ENCODE data around the gene DUSP10. TPM values are rescaled to one million over a fixed set of nuclear protein-coding genes. Genes with fewer than 3 reads are reported as not detected.

DUSP10 gene
- total RNA-seq, 2 experiments from 2014 or later: 2.6 to 4.4 TPM

DNA sequence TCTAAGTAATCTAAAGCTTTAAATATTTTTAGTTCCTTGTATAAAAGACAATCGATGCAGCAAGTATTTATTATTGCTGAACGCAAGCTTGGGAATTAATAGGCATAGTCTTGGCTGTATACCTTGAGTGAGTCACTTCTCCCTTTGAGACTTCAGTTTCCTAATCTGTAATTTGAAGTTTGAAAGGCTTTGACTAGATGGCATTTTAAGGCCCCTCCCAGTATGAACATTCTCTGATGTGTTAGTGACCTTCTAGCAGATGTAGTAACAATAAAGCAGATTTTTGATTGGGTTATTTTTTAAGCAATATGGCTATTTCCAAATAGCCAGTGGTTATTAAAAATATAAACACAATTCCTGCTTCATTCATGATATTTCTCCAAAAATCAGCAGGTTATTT is 58.2 kb downstream of the DUSP10 start:
- Histone ChIP-seq H4K20me1 (ENCODE audit: insufficient read depth, low read length) (no peaks in the 10 kb centered on the region), H3K9me2 (ENCODE audit: insufficient read depth, low read length) (no peaks in the 10 kb centered on the region), H3K36me3 (ENCODE audit: insufficient read depth, low read length) (no peaks in the 10 kb centered on the region), H3K4me2 (ENCODE audit: low read length) (no peak overlapping the region), H3K4me1 (ENCODE audit: insufficient read depth, low read length, poor library complexity, severe bottlenecking) (no peaks in the 10 kb centered on the region), H2AFZ (ENCODE audit: low read length) (no peak overlapping the region), H3K79me2 (ENCODE audit: insufficient read depth, low read depth, low read length) (no peaks in the 10 kb centered on the region), H3K4me3 (ENCODE audit: low read depth, low read length, poor library complexity, severe bottlenecking) (no peak overlapping the region), H3K27ac (ENCODE audit: low read depth, low read length, poor library complexity, severe bottlenecking) (no peak overlapping the region), H3K9me3 (ENCODE audit: low read length) (no peaks in the 10 kb centered on the region)
- ChIA-PET POLR2A (interaction anchor here (0.5 kb wide), 1 partner anchor 150 kb away, joined by 3 read pairs; no protein-coding TSS in a partner anchor), CTCF (ENCODE audit: unreplicated experiment) (no interaction called here)
- intact Hi-C loops (cut with micrococcal nuclease; ENCODE audit: unreplicated experiment): no loop called here
- no TSS peak for BruUV-seq (replicated peaks)
- no peak for TF ChIP-seq EZH2phosphoT487 (IDR thresholded peaks at IDR 0.05; ENCODE audit: borderline replicate concordance, low read depth, low read length)
- TF ChIP-seq, protein P1, sequence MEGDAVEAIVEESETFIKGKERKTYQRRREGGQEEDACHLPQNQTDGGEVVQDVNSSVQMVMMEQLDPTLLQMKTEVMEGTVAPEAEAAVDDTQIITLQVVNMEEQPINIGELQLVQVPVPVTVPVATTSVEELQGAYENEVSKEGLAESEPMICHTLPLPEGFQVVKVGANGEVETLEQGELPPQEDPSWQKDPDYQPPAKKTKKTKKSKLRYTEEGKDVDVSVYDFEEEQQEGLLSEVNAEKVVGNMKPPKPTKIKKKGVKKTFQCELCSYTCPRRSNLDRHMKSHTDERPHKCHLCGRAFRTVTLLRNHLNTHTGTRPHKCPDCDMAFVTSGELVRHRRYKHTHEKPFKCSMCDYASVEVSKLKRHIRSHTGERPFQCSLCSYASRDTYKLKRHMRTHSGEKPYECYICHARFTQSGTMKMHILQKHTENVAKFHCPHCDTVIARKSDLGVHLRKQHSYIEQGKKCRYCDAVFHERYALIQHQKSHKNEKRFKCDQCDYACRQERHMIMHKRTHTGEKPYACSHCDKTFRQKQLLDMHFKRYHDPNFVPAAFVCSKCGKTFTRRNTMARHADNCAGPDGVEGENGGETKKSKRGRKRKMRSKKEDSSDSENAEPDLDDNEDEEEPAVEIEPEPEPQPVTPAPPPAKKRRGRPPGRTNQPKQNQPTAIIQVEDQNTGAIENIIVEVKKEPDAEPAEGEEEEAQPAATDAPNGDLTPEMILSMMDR (conservative IDR thresholded peaks at IDR 0.05; ENCODE audit: low read length): no peak
- no peak for DNase-seq (ENCODE audit: low spot score)

DNA sequence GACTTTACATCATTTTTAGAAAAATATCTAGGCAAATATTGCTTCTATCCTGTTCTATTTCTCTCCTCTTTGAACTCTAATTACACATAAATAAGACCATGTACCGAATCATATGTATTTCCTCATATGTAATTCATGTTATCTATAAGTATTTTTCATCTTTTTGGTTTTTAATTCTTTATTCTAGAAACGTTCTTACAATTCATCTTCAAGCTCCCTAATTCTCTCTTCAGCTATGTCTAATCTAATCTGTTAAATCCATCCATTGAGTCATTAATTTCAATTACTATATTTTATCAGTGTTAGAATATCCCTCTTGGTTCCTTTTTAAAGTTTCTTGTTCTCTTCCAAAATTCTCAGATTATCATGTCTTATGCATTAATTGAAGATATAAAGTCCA is 61.8 kb downstream of the DUSP10 start:
- H3K27ac ChIP-seq (ENCODE audit: low read depth, low read length, poor library complexity, severe bottlenecking): no peak overlapping the region
- intact Hi-C loops (cut with micrococcal nuclease; ENCODE audit: unreplicated experiment): no loop called here
- no peak for DNase-seq (ENCODE audit: low spot score)
- ChIA-PET POLR2A (interaction anchor here (0.6 kb wide), 2 partner anchors 21 to 40 kb away, joined by 3 read pairs; no protein-coding TSS in a partner anchor), CTCF (ENCODE audit: unreplicated experiment) (no interaction called here)
- BruUV-seq (replicated peaks): no TSS peak
- no peak overlapping the region for H3K4me3 ChIP-seq (ENCODE audit: low read depth, low read length, poor library complexity, severe bottlenecking)
- H4K20me1 ChIP-seq (ENCODE audit: insufficient read depth, low read length): no peaks in the 10 kb centered on the region
- H2AFZ ChIP-seq (ENCODE audit: low read length): no peak overlapping the region
- no peak for TF ChIP-seq EZH2phosphoT487 (IDR thresholded peaks at IDR 0.05; ENCODE audit: borderline replicate concordance, low read depth, low read length)
- TF ChIP-seq, protein P1 (conservative IDR thresholded peaks at IDR 0.05; ENCODE audit: low read length): no peak
- H3K9me3 ChIP-seq (ENCODE audit: low read length): no peaks in the 10 kb centered on the region
- H3K9me2 ChIP-seq (ENCODE audit: insufficient read depth, low read length): no peaks in the 10 kb centered on the region
- H3K36me3 ChIP-seq (ENCODE audit: insufficient read depth, low read length): no peaks in the 10 kb centered on the region
- H3K4me1 ChIP-seq (ENCODE audit: insufficient read depth, low read length, poor library complexity, severe bottlenecking): no peaks in the 10 kb centered on the region
- no peak overlapping the region for H3K4me2 ChIP-seq (ENCODE audit: low read length)
- H3K79me2 ChIP-seq (ENCODE audit: insufficient read depth, low read depth, low read length): no peaks in the 10 kb centered on the region

DNA sequence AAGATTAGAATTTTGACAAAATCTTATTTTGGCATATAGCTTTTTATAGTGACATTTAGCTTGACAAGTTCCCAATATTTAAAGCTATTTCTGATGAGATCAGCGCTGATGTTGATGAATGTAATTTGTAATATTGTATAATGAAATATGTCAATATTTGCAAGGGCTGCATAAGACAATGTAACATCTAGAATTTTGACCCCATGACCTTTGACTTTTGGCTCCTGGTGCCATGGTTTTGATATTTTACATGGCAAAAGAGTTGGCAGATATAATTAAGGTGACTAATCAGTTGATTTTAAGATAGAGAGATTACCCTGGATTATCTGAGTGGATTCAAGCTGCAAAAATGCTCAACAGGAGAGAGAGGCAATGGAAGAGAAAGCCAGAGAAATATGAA is 63.9 kb downstream of the DUSP10 start:
- H3K27ac ChIP-seq (ENCODE audit: low read depth, low read length, poor library complexity, severe bottlenecking): no peak overlapping the region
- DNase-seq (ENCODE audit: low spot score): no peak
- H2AFZ ChIP-seq (ENCODE audit: low read length): no peak overlapping the region
- POLR2A ChIA-PET: interaction anchor here (0.6 kb wide), 1 partner anchor 24 kb away, joined by 3 read pairs; no protein-coding TSS in a partner anchor
- CTCF ChIA-PET (ENCODE audit: unreplicated experiment): no interaction called here
- no peaks in the 10 kb centered on the region for H3K79me2 ChIP-seq (ENCODE audit: insufficient read depth, low read depth, low read length)
- no peak overlapping the region for H3K4me2 ChIP-seq (ENCODE audit: low read length)
- intact Hi-C loops (cut with micrococcal nuclease; ENCODE audit: unreplicated experiment): no loop called here
- H3K4me1 ChIP-seq (ENCODE audit: insufficient read depth, low read length, poor library complexity, severe bottlenecking): no peaks in the 10 kb centered on the region
- H3K9me2 ChIP-seq (ENCODE audit: insufficient read depth, low read length): no peaks in the 10 kb centered on the region
- H3K4me3 ChIP-seq (ENCODE audit: low read depth, low read length, poor library complexity, severe bottlenecking): no peak overlapping the region
- TF ChIP-seq, protein P1 (conservative IDR thresholded peaks at IDR 0.05; ENCODE audit: low read length): no peak
- no peak for TF ChIP-seq EZH2phosphoT487 (IDR thresholded peaks at IDR 0.05; ENCODE audit: borderline replicate concordance, low read depth, low read length)
- no peaks in the 10 kb centered on the region for H3K36me3 ChIP-seq (ENCODE audit: insufficient read depth, low read length)
- BruUV-seq (replicated peaks): no TSS peak
- no peaks in the 10 kb centered on the region for H4K20me1 ChIP-seq (ENCODE audit: insufficient read depth, low read length)
- H3K9me3 ChIP-seq (ENCODE audit: low read length): no peaks in the 10 kb centered on the region

All from OCI-LY7 (cell line).